ENCODE measurements around the gene CACNG3. TPM values are rescaled to one million over a fixed set of nuclear protein-coding genes. Genes with fewer than 3 reads are reported as not detected.

Gene CACNG3
- total RNA-seq, 1 donor from 2014 or later: not detected

DNA sequence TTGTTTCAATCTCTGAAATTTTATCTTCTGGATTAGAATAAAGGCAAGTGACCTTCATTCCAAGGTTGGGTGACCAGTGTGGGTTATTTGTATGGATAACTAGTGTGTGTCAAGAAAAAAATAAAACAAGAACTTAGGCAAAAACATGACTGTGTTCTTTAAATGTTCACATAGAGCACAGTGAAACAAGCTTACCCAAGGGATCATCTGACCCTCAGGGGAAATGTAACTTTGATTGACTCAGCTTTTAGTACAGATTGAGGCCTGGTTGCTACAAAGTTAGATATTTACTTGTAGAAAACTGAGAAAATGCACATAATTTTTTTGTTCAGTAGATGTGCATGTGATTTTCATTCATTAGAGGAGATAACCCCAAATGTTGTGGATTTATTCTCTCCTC is 6.7 kb downstream of the CACNG3 start:
- Mint-ChIP-seq H3K4me3 (no peak overlapping the region), H3K36me3 (no peaks in the 10 kb centered on the region), H3K27ac (no peak overlapping the region), H3K27me3 (ENCODE audit: low read depth) (peaks cover 55% of the 10 kb centered on the region), H3K4me1 (no peaks in the 10 kb centered on the region), H3K9me3 (no peaks in the 10 kb centered on the region)
- TF ChIP-seq, protein P1, sequence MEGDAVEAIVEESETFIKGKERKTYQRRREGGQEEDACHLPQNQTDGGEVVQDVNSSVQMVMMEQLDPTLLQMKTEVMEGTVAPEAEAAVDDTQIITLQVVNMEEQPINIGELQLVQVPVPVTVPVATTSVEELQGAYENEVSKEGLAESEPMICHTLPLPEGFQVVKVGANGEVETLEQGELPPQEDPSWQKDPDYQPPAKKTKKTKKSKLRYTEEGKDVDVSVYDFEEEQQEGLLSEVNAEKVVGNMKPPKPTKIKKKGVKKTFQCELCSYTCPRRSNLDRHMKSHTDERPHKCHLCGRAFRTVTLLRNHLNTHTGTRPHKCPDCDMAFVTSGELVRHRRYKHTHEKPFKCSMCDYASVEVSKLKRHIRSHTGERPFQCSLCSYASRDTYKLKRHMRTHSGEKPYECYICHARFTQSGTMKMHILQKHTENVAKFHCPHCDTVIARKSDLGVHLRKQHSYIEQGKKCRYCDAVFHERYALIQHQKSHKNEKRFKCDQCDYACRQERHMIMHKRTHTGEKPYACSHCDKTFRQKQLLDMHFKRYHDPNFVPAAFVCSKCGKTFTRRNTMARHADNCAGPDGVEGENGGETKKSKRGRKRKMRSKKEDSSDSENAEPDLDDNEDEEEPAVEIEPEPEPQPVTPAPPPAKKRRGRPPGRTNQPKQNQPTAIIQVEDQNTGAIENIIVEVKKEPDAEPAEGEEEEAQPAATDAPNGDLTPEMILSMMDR (IDR thresholded peaks at IDR 0.05; ENCODE audit: unreplicated experiment): no peak
- DNase-seq (ENCODE audit: low spot score in 2 of 2, unreplicated experiment in 2 of 2): no peak

DNA sequence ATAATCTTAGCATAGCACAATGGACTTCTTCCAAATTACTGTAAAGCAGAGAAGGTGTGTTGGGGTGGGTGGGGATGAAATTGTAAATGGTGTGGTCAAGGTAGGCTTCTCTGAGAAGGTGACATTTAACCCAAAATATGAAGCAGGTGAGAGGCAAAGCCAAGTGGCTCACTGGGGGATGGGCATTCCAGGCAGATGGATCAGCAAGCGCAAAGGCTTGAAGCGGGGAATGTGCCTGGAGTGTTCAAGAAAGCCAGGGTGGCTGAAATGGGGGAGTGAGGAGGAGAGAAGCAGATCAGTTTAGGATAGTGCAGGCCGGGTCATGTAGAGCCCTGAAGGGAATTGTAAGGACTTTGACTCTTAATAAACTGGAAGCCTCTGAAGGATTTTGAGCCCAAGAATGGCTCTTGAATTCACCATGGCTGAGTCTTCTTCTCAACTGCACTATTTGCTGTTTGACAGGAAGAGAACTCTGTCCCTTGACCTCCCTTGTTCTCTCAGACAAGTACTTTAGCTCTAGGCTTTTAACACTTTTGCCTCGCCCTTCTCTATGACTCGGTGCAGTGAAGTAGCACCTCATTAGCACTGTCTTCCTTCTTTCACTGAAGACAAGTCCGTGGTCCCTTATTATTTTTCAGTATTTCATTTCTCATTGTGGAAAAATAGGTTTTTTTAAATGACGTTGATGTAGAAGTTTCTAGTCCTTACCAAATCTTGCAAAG is 14.7 kb downstream of the CACNG3 start:
- no peak overlapping the region for H3K27ac Mint-ChIP-seq
- no peaks in the 10 kb centered on the region for H3K4me1 Mint-ChIP-seq
- H3K27me3 Mint-ChIP-seq (ENCODE audit: low read depth): peaks cover 37% of the 10 kb centered on the region
- H3K9me3 Mint-ChIP-seq: peaks cover 4% of the 10 kb centered on the region
- DNase-seq (ENCODE audit: low spot score in 2 of 2, unreplicated experiment in 2 of 2): no peak
- H3K36me3 Mint-ChIP-seq: no peaks in the 10 kb centered on the region
- no peak overlapping the region for H3K4me3 Mint-ChIP-seq
- TF ChIP-seq, protein P1 (IDR thresholded peaks at IDR 0.05; ENCODE audit: unreplicated experiment): no peak

DNA sequence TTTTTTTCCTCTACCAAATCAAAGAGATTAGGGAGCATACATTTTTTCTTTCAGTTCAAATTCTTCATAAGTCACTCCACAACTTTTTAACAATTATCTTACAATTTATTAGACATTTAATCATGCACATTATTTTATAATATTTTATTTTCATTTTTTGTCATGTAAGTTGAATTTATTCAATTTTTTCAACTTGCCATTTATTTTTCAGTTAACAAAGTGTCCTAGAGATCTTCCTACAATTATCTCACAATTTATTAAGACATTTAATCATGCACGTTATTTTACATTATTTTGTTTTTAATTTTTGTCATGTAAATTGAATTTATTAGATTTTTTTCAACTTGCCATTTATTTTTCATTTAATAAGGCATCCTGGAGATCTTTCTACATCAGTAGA is 16.2 kb downstream of the CACNG3 start:
- TF ChIP-seq, protein P1 (IDR thresholded peaks at IDR 0.05; ENCODE audit: unreplicated experiment): no peak

GRCh38 chr16:24273508-24274182 is 17.5 kb downstream of the CACNG3 start:
- Mint-ChIP-seq H3K27ac (no peak overlapping the region), H3K9me3 (peaks cover 5% of the 10 kb centered on the region), H3K27me3 (ENCODE audit: low read depth) (peaks cover 37% of the 10 kb centered on the region), H3K4me1 (no peaks in the 10 kb centered on the region), H3K4me3 (no peak overlapping the region), H3K36me3 (no peaks in the 10 kb centered on the region)
- TF ChIP-seq, protein P1 (IDR thresholded peaks at IDR 0.05; ENCODE audit: unreplicated experiment): no peak
- DNase-seq (ENCODE audit: low spot score in 2 of 2, unreplicated experiment in 2 of 2): no peak

More for the DNA sequence above, 16.2 kb downstream of the CACNG3 start:
- Mint-ChIP-seq H3K4me3 (no peak overlapping the region), H3K36me3 (no peaks in the 10 kb centered on the region), H3K27ac (no peak overlapping the region), H3K27me3 (ENCODE audit: low read depth) (peaks cover 38% of the 10 kb centered on the region), H3K9me3 (peaks cover 5% of the 10 kb centered on the region), H3K4me1 (no peaks in the 10 kb centered on the region)
- DNase-seq (ENCODE audit: low spot score in 2 of 2, unreplicated experiment in 2 of 2): no peak

- no peak for DNase-seq (ENCODE audit: low spot score in 2 of 2, unreplicated experiment in 2 of 2)
- Mint-ChIP-seq H3K36me3 (no peaks in the 10 kb centered on the region), H3K27ac (no peak overlapping the region), H3K9me3 (peaks cover 5% of the 10 kb centered on the region), H3K27me3 (ENCODE audit: low read depth) (peaks cover 25% of the 10 kb centered on the region), H3K4me3 (no peak overlapping the region), H3K4me1 (no peaks in the 10 kb centered on the region)
- TF ChIP-seq, protein P1 (IDR thresholded peaks at IDR 0.05; ENCODE audit: unreplicated experiment): no peak
These were observed 19.3 kb downstream of the CACNG3 start for GRCh38 chr16:24275413-24275812.
